Nucleus accumbens (tissue), 56 donors: ENCODE measurements around the gene RPTOR.
A peak's percentile ranks its signal among the peaks of the same experiment; 100 is the strongest.
"Not testable (repeated sequence)": the region's sequence is repeated elsewhere in the genome, so short reads cannot be mapped to it uniquely, and the experiment has no call there.

Experiments used
- DNase-seq, 56 donors: peaks; one replicate each; lab custom pipeline; 2025; lab: John Stamatoyannopoulos, UW

RPTOR gene

DNA sequence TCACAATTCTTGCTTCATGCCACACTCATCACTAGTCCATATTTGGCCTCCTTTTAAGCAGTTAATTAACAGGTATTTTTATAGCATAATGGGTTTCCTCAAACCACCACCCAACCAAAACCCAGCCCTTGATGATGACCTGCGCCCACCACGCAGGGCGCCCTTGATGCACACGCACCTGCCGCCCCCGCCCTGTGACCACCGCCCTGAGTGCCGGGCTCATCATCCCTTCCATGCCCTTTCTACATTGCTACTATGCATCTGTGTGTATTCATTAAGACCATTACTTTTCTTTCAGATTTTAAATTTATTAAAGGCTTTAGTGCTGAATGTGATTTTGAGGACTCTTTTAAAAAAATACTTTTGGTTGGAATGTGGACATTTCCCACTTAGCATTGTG lies 242.2 kb downstream of the RPTOR start:
- no peak for DNase-seq

DNA sequence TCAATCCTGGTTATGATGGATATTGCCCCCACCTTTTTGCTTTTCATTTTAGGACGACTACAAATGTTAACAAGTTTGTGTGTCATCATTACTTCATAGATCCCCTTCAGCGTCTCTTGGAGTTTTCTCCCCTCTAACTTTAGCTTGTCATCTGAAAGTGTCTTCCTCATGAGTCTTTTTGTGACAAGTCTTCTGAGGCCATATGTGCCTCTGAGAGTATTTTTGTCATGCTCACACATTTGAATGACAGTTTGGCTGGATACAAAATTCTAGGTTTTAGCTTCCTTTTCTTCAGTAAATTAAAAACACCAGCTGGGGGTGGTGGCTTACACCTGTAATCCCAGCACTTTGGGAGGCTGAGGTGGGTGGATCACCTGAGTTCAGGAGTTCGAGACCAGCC lies 243.2 kb downstream of the RPTOR start:
- no peak for DNase-seq

GRCh38 chr17:80789356-80789902 lies 244.8 kb downstream of the RPTOR start:
- no peak for DNase-seq

- no peak for DNase-seq
Observed at GRCh38 chr17:80790021-80790765, 245.6 kb downstream of the RPTOR start.

- DNase-seq, result no peak
Observed at GRCh38 chr17:80790981-80791742, 246.5 kb downstream of the RPTOR start.

- peak in 23 of 56 donors; percentile 10 to 89 (median 28) for DNase-seq
Observed at GRCh38 chr17:80791758-80792284, 247.2 kb downstream of the RPTOR start.

DNA sequence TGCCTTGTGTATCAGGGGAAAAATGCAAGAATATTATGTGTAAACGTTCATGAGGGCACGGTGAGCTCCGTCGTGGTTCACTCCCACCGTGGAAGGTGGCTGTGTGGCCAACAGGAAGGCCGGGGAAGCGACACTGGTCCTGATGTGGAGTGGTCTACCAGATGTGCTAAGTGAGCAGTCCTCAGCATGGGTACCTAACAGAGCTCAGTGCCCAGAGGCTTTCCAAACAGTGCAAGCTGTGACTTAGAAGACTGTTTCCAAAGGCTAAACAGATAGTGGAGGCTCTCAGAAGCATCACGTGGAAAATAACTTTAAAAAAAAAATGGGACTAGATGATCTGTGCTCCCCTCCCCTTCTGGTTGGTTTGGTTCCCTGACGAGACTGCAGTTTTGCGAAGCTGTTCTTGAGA lies 247.7 kb downstream of the RPTOR start:
- no peak for DNase-seq

- DNase-seq, result no peak
Observed at GRCh38 chr17:80793421-80793820, 248.8 kb downstream of the RPTOR start.

DNA sequence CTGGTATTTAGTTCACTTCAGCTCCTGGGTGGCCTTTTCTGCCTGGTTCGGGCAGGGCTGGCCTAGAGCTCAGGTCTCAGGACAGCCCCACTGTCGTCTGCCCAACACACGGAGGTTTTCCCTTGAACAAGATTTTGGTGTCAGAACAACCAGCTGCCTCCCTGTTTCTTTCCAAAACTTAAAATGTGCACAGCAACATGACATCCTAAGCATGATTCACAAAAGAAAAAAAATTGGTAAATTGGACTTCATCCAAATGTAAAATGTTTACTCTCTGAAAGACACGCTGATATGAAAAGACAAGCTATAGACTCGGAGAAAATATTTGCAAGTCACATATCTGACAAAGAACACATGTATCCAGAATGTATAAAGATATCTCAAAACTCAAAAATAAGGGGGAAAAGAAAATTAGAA lies 249.2 kb downstream of the RPTOR start:
- no peak for DNase-seq

DNA sequence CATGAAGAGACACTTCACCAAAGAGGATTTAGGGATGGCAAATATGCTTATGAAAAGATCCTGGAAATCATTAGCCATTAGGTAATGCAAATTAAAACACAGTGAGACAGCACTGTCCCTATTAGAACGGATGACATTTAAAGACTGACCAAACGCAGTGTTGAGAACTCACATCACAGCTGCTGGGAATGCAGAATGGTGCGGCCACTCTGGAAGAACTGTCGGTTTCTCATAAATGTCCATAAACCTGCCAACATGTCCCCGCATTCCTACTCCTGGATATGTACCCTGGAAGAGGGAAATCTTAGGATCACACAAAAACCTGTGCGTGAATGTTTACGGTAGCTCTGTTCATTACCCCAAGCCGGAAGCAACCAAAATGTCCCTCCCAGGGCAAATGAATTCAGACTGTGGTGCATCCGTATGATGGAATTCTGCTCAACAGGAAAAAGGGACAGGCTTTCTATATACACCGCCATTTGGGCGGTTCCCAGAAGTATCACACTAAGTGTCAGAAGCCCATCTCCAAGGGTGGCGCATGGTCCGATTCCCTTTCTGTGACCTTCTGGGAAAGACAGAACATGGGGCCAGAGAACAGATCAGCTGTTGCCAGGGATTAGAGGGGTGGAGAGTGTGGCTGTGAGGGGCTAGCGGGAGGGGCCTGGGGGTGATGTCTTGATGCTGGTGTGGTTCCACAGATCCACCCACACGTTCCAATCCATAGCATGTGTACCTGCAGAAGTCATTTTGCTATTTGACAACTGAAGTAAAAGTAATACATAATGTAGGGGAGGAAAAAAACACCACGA lies 249.8 kb downstream of the RPTOR start:
- no peak for DNase-seq

- no peak for DNase-seq
Observed at GRCh38 chr17:80795090-80795580, 250.5 kb downstream of the RPTOR start.

DNA sequence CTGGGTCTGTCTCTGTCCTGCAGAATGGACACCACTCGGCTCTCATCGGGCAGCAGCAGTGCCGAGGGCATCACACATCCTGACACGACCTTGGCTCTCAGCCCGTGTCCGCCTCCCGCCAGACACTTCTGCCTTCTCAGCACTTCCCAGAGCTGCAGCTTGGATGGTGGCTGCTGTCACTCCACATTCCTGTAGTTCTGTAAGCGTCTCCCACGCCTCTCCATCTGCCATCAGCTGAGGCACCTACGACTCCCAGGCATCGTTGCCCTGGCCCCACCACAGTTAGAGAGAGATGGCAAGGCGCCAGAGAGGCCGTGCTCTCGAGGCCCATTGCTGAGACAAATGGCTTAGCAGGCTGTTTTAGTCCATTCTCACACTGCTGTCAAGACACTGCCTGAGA lies 251.1 kb downstream of the RPTOR start:
- peak in 48 of 56 donors; percentile 19 to 86 (median 53) for DNase-seq

DNA sequence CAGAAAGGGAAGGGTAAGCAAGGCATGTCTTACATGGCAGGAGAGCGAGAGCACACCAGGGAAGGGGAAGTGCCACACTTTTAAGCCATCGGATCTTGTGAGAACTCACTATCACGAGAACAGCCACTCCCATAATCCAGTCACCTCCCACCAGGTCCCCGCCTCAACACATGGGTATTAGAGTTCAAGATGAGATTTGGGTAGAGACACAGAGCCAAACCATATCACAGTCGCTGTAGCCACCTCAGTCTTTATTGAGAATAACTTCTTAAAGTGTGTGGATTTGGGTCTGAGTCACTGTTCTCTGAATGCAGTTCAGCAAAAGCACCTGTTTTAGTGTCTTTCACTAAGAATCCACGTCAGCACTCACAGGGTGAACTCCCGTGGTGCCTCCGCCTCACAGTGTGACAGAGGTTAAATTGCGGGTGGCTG lies 251.8 kb downstream of the RPTOR start:
- peak in 1 of 56 donors; percentile 35 for DNase-seq

GRCh38 chr17:80797222-80797621 lies 252.6 kb downstream of the RPTOR start:
- not testable (repeated sequence) for DNase-seq

GRCh38 chr17:80797741-80798594 lies 253.3 kb downstream of the RPTOR start:
- DNase-seq, result no peak

DNA sequence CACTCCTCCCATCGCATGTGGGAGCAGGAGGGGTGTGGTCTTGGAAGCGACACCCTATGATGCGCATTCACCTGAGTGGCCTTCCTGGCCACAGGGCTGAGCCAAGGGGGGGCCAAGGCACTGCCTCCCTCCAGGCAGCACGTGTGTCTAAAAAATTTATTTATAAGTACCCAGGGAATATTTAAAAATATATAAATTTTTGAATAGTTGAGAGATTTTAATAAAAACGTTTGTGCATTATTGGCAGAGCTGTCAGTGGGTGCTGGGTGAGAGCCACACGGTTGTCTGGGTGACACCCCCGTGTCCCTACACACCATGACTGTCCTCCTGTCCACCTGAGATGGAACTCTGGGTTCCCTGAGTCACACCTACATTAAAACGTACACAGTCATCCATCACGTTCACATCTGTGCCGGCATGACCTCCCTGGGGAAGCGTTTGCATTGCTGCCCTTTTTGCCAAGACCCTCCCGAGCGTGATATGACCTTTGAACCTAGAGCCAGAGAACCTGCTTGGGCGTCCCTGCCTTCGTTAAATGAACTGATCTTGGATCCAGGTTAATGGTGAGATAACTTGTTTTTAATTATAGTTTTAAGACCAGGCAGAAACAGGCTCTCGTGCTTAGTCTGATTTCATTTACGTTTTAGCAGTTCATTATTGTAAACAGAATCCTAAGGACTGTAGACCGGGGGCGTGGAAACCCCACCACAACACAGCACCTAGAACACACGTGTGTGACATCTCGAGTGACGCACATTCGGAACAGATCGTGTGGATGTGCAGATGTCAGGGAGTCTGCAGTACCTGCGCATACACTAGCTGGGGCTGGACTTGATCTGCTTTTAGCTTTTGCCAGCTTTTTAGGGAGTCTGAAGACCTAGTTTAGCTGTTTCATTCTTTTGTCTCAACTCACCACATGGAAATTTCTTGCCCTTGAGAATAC lies 254.2 kb downstream of the RPTOR start:
- no peak for DNase-seq

- DNase-seq, result no peak
Observed at GRCh38 chr17:80799538-80800480, 255.2 kb downstream of the RPTOR start.
